PFSK-1 (cell line): ENCODE data around the gene C1QBP.

ENCODE experiments used
- SIN3A ChIP-seq: IDR thresholded peaks from 2 replicates; pipeline ENCODE4 v1.6.1; 2012; ENCODE audit warnings: mild to moderate bottlenecking, low read length, moderate library complexity, borderline replicate concordance; ENCODE audit not compliant: insufficient read depth
- TAF1 ChIP-seq: IDR thresholded peaks from 2 replicates; pipeline ENCODE4 v1.6.1; 2012; ENCODE audit warnings: low read length, control low read depth, borderline replicate concordance; ENCODE audit not compliant: insufficient read depth

DNA sequence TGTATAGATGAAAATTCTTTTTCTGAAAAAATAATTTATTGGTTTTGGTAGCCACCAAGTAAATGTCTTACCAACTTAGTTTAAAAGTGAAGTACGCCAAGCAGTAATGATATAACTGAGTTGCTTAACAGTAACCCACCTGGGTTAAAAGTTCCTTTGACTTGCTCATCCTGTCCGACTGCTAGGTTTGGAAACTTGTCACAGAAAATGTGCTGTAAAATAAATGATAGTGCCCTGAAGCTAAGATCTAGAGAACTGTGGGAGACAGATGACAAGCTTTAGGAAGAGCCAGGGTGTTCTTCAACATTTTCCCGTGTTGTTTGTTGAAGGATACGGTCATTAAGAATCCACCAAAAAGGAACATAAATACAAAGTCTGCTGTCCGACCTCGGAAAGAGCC, 42.0 kb upstream of the C1QBP start:
- TF ChIP-seq TAF1 (no peak), SIN3A (no peak)
